GM19239 (cell line): Measurements from ENCODE around the gene GIMAP6.
"Not testable (repeated sequence)": the region's sequence is repeated elsewhere in the genome, so short reads cannot be mapped to it uniquely, and the experiment has no call there.

ENCODE experiments used
- DNase-seq: peaks from one replicate; pipeline ENCODE4 v3.0.0; 2011; ENCODE audit warnings: low spot score; ENCODE audit not compliant: insufficient read length
- FAIRE-seq: peaks from 2 replicates; lab custom pipeline; 2011; peaks lifted over from hg19 to GRCh38; lab: Jason Lieb, UNC

GIMAP6 gene

GRCh38 chr7:150648353-150649079, 16.3 kb upstream of the GIMAP6 start:
- DNase-seq: no peak
- no peak for FAIRE-seq

DNA sequence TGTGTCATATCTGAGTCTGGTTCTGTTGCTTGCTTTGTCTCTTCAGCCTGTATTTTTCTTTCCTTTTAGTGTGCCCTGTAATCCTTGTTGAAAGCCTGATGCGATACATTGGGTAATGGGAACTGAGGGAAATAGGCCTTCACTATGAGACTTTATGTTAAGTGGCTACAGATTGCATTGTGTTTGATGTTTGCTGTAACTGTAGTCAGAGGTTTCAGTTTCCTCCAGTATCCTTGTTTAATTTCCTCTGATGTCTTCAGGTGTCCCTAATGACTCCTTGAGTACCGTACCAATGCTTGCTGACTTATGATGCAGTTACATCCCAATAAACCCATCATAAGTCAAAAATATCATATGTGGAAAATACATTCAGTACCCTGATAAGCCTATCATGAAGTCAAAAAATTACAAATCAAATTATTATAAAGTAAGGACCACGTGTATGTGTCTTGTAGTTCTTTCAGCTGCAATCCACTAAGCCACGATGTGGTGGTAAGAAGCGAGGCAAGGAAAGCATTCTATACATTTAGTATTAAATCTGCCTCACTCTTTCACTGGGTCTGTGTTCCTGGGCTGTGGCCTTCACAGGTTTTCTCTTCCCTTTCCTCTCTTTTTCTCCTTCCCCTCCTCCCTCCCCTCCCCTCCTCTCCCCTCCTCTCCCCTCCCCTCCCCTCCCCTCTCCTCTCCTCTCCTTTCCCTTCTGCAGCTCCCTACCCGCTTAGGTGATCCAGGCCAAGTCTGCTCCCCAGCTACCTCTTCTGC, 13.3 kb upstream of the GIMAP6 start:
- DNase-seq (no peak), FAIRE-seq (peak; percentile 14)

DNA sequence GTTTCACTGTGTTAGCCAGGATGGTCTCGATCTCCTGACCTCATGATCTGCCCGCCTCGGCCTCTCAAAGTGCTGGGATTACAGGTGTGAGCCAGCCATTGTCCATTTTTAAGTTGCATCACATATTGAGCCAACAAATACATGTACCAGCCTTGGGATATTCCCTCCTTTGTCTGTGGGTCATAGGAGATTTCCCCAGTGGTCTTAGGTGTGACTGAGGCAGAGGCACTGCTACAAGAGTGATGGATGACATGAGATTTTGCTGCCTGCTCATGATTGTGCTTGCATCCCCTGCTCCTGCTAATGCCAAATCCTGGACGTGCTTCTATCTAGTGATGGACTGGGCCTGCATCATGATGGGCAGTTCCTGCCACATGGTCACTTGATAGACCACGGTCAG, 10.7 kb upstream of the GIMAP6 start:
- DNase-seq (no peak), FAIRE-seq (no peak)

- FAIRE-seq (no peak), DNase-seq (no peak)
Observed at GRCh38 chr7:150641854-150642253, 9.7 kb upstream of the GIMAP6 start.

DNA sequence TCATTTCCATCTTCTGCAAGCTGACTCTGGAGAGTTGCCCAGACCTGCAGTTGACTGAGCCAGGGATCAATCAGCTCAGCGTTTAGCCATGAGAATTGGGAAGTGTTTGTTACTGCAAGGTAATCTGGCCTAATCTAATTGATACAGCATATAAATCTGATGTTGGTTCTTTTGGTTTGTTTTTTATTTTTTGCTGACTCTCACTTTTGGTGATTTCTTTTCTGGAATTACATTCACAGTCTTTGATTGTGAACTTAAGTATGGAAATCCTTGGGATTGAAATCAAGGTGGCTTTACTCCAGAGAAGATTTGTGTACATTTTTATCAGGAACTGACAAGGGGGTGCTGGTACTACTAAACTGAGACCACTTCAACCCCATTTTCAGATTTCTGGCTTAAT, 1.7 kb upstream of the GIMAP6 start:
- DNase-seq (no peak), FAIRE-seq (no peak)

DNA sequence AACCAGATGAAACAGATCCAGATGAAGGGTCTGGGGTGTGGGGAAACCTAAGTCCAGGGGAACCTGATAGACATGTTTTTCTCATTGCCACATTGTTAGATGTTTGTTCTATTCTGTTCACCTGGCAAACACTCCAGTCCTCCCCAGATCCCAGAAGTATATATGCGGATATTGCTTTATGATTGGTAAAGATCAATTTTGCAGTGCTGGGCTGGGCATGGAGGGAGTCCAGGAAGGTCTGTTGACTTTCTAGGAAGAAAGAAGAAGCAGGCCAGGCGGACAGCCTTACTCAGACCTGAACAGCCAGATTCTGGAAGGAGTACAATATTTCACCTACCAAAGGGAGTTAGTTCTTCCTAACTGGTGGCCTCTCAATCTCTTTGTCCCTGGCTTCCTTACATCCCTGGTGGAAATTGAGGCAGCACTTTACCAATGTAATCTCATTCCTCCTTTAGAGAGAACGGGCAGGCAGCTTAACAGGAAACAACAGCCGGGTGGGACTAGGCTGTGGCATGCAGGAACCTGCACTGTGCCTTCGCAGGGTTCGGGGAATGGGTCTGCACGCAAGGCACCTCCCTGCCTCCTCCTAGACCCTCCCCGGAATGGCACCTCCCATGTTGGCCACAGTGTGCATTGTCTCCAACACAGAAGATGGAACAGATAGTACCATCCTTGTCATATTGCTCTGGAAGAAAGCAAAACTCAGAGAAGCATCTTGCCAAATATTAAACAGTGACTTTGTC, 930 bp downstream of the GIMAP6 start:
- FAIRE-seq: peak; percentile 87
- DNase-seq: no peak

GRCh38 chr7:150629347-150629746, 2.8 kb downstream of the GIMAP6 start:
- no peak for DNase-seq
- FAIRE-seq: no peak

DNA sequence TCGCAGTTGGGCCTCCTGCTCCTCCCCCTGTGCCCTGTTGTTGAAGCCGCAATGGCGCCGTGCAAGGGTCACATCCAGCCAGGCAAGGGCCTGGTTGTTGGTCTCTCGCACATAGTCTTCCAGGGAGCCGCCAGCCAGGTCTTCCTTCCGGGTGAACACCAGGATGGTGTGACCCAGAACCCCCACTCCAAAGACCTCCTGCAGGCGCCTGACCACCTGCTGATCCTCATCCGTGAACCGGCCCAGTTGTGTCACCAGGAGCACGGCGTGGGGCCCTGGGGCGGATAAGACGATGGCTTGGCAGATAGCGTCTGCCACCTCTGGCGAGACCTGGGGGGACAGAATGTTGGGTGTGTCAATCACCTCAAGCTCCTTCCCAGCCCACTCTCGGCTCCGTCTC, 4.2 kb downstream of the GIMAP6 start:
- FAIRE-seq (no peak), DNase-seq (no peak)

GRCh38 chr7:150626696-150627095, 5.5 kb downstream of the GIMAP6 start:
- no peak for DNase-seq

DNA sequence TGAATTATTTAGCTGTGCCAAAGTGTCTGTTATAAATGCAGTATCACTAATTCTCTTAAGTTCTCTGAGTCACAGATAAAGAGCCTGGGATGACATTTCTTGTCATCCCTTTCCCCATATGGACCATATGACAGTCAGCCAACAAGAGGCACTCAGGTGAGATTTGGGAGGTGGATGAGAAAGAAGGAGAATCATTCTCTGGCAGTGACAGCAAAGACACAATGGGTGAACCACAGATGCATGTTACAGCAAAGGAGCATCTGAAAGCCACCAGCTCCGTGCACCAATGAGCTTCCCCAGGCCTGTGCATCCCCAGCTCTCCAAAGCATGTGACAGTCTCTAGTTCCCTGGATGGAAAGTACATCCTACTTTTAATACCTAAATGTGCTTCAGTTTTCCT, 10.8 kb downstream of the GIMAP6 start:
- no peak for DNase-seq
- no peak for FAIRE-seq

More at GRCh38 chr7:150626696-150627095, 5.5 kb downstream of the GIMAP6 start:
- FAIRE-seq: no peak

GRCh38 chr7:150620617-150621371, 11.4 kb downstream of the GIMAP6 start:
- peak; percentile 63 for FAIRE-seq
- DNase-seq: no peak

DNA sequence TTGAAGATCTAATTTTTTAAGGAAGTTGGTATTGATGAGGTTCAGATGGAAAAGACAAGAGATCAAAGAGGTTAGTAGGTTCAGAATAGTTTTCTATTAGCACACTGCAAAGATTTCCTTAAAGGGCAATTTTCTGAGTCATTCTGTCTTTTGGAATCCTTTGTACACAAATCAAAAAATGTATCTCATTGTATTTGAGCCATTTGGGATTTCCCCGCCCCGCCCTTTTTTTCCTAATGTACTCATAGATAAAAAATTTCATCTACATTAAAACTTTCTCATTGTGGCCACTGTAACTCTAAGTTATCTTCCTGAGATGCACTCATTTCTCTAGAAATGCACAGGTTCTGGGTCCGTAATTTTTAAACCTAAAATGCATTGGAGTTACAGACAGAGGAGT, 12.1 kb downstream of the GIMAP6 start:
- no peak for FAIRE-seq

DNA sequence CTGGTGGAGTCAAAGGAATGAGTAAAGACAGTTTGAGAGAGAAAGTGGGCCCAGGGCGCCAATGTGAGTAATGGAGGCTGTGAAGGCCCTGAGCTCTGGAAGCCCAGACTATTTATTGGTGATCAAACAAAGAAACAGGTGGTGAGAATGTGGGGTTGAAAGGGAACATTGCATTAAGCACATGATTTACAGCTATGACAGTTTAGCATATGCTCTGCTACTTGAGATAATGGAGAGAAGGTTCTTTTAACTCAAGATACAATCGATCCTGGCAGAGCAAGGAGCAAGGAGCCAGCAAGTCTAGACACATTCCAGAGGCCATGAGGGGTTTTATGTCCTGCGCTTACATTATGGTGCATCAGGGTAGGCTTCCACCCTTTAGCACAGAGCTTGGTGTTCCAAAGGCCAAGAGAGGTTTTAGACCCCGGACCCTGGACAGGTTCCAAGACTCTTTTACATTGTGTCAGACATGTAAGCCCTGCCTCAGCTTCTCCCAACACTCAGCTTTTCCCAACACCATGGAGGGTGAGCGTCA, 16.9 kb downstream of the GIMAP6 start:
- not testable (repeated sequence) for FAIRE-seq, DNase-seq

More for the DNA sequence above, 12.1 kb downstream of the GIMAP6 start:
- no peak for DNase-seq

DNA sequence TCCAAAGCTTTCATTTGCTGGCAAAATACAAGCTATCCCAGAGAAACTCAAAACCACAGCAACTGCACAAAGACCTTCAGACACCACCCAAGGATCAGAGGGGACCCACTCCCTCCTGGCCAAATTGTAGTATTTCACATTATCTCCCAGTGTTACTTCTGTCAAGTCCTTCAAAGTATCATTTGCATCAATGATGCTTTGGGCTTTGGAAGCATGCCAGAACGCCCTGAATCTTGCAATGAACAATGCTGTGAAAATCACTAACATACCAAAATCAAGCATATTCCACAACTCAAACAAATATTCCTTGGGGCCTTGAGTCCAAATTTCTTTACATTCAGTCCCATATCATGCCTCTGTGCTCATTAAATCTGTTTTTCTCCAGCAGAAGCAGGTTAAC, 17.8 kb downstream of the GIMAP6 start:
- not testable (repeated sequence) for FAIRE-seq, DNase-seq

DNA sequence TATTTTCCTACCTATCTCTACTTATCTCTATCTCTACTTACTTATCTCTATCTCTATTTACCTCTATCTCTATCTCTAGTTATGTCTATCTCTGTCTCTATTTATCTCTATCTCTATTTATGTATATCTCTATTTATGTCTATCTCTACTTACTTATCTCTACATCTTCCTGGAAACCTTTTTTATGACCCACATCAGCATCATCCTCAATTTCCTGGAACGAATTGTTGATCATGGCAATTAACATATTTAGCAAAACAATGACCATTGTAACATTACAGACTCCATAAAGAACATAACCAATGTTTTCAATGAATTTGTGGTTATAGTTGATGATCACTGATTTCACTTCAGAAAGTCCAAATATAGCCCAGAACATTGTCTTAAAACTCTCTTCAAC, 18.3 kb downstream of the GIMAP6 start:
- FAIRE-seq (no peak), DNase-seq (no peak)

GRCh38 chr7:150612925-150613324, 19.3 kb downstream of the GIMAP6 start:
- no peak for DNase-seq

GRCh38 chr7:150610233-150610632, 22.0 kb downstream of the GIMAP6 start:
- DNase-seq: no peak
- FAIRE-seq: no peak

More at GRCh38 chr7:150612925-150613324, 19.3 kb downstream of the GIMAP6 start:
- FAIRE-seq: no peak

GRCh38 chr7:150603600-150603999, 28.6 kb downstream of the GIMAP6 start:
- not testable (repeated sequence) for DNase-seq, FAIRE-seq

- FAIRE-seq: no peak
Observed at GRCh38 chr7:150595361-150595760, 36.8 kb downstream of the GIMAP6 start.

GRCh38 chr7:150594805-150595204, 37.4 kb downstream of the GIMAP6 start:
- no peak for FAIRE-seq
- no peak for DNase-seq

More at GRCh38 chr7:150595361-150595760, 36.8 kb downstream of the GIMAP6 start:
- no peak for DNase-seq
